AG04449 (cell line): ENCODE results near the gene SNCB.
"Not testable (repeated sequence)": the region's sequence is repeated elsewhere in the genome, so short reads cannot be mapped to it uniquely, and the experiment has no call there.

Experiments used
- CTCF ChIA-PET: fragments of 350-600 bp; formaldehyde crosslinking; extraction: SDS; loops from one replicate; lab custom pipeline; 2021; ENCODE audit warnings: antibody characterized with exemption; lab: Yijun Ruan, JAX
- POLR2A ChIA-PET: fragments of 400-600, 350-600 bp; formaldehyde crosslinking; extraction: SDS; loops from one replicate; lab custom pipeline; 2020; ENCODE audit warnings: antibody characterized with exemption, inconsistent platforms; lab: Yijun Ruan, JAX
- DNase-seq: peaks from one replicate; pipeline ENCODE4 v3.0.0-alpha.2; 2010; ENCODE audit warnings: low read depth, low spot score
- H3K4me3 ChIP-seq: 2 replicates; pipeline ENCODE4 v1.5.1; 2011; ENCODE audit warnings: low read depth, mild to moderate bottlenecking, control low read depth, low read length
- TF ChIP-seq, protein P1 (sequence below): IDR thresholded peaks from one replicate; pipeline ENCODE4 v1.5.1; 2011; ENCODE audit warnings: mild to moderate bottlenecking, moderate library complexity, low read length, control low read depth, inconsistent platforms; ENCODE audit not compliant: insufficient read depth; ENCODE audit errors: missing control alignments

The SNCB gene

DNA sequence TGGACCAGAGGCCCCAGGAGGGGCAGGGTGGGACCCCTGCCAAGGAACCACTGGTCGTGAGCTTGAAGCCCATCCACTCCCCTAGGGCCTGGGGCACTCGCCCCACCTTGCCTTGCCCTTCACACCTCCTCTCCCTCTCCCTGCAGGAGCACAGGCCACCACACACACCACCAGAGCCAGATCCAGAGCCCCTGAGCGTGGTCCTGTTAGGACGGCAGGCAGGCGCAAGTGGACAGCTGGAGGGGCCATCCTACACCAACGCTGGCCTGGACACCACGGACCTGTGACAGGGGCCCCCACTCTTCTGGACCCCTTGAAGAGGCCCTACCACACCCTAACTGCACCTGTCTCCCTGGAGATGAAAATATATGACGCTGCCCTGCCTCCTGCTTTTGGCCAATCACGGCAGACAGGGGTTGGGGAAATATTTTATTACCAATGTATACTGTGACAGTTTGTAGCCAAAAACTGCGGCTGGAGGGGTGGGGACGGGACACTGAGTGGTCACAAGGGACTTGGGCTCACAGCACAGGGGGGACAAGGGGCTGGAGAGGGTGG is 34.9 kb downstream of the SNCB start:
- H3K4me3 ChIP-seq = no peak overlapping the region
- DNase-seq = no peak
- ChIA-PET POLR2A (interaction anchor here (0.6 kb wide), 1 partner anchor 19 kb away, joined by 4 read pairs; no protein-coding TSS in a partner anchor), CTCF (interaction anchor here (1.0 to 1.5 kb wide), 3 partner anchors 11 to 178 kb away, joined by 3 to 5 read pairs (median 4); no protein-coding TSS in a partner anchor)
- TF ChIP-seq, protein P1, sequence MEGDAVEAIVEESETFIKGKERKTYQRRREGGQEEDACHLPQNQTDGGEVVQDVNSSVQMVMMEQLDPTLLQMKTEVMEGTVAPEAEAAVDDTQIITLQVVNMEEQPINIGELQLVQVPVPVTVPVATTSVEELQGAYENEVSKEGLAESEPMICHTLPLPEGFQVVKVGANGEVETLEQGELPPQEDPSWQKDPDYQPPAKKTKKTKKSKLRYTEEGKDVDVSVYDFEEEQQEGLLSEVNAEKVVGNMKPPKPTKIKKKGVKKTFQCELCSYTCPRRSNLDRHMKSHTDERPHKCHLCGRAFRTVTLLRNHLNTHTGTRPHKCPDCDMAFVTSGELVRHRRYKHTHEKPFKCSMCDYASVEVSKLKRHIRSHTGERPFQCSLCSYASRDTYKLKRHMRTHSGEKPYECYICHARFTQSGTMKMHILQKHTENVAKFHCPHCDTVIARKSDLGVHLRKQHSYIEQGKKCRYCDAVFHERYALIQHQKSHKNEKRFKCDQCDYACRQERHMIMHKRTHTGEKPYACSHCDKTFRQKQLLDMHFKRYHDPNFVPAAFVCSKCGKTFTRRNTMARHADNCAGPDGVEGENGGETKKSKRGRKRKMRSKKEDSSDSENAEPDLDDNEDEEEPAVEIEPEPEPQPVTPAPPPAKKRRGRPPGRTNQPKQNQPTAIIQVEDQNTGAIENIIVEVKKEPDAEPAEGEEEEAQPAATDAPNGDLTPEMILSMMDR = no peak

- no peak for DNase-seq
- H3K4me3 ChIP-seq = no peak overlapping the region
- ChIA-PET POLR2A (no interaction called here), CTCF (interaction anchor here (1.0 kb wide), 2 partner anchors 11 to 15 kb away, joined by 3 to 4 read pairs; no protein-coding TSS in a partner anchor)
- TF ChIP-seq, protein P1 = no peak
Measured at GRCh38 chr5:176594554-176594953, 35.8 kb downstream of the SNCB start.

DNA sequence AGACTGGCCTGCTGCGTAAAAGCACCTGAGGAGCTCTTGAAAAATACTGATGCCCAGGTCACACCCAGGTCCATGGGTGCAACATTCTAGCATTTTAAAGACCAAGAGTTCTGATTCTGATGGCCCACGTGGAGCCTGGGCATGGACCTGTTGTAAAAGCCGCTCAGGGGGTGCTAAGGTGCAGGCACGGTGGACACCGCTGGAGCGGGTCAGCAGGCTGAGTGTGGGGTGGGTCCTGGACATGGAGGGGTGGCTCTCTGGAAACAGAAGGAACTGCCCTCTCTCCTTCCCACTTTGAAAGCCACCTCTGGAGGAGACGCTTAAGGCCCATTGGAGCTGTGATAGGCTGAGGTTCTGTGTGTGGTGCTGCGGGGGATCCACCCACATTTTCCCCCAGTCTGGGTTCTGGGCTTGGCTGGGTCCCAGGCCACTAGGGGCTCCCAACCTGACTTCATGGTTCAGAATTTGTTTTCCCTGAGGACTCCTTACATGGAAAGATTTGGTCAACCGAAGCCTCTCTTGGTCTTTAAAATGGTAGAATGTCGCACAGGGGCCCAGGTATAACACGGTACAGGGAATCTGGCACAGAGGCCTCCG is 37.0 kb downstream of the SNCB start:
- TF ChIP-seq, protein P1 = no peak
- H3K4me3 ChIP-seq = no peak overlapping the region
- ChIA-PET CTCF (interaction anchor here (1.0 kb wide), 1 partner anchor 20 kb away, joined by 3 read pairs; no protein-coding TSS in a partner anchor), POLR2A (no interaction called here)
- DNase-seq = no peak

DNA sequence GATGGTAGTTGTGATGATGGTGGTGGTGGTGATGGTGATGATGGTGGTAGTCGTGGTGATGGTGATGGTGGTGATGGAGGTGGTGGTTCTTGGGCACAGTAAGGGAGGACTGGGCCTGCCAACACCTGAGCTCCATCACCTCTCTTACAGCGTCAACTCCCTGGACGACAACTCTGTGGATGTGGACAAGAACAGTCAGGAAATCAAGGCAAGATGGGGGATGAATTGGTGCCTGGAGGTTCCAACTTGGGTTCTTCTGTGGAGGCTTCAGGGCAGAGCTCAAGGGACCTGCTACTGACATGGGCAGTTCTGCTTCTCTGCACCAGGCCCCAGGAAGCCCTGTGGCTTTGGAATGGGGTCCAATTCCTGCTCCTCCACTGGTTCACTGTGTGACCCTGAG is 37.8 kb downstream of the SNCB start:
- H3K4me3 ChIP-seq = no peak overlapping the region
- CTCF ChIA-PET = interaction anchor here (1.0 kb wide), 1 partner anchor 19 kb away, joined by 3 read pairs; no protein-coding TSS in a partner anchor
- POLR2A ChIA-PET = no interaction called here
- TF ChIP-seq, protein P1 = no peak
- DNase-seq = no peak

DNA sequence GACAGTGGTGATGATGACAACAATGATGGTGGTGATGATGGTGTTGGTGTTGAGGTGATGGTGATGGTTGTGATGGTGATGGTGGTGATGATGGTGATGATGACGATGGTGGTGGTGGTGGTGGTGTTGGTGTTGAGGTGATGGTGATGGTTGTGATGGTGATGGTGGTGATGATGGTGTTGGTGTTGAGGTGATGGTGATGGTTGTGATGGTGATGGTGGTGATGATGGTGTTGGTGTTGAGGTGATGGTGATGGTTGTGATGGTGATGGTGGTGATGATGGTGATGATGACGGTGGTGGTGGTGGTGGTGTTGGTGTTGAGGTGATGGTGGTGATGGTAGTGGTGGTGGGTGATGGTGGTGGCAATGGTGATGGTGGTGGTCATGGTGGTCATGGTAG is 38.7 kb downstream of the SNCB start:
- DNase-seq, CTCF ChIA-PET, POLR2A ChIA-PET, H3K4me3 ChIP-seq: not testable (repeated sequence)

DNA sequence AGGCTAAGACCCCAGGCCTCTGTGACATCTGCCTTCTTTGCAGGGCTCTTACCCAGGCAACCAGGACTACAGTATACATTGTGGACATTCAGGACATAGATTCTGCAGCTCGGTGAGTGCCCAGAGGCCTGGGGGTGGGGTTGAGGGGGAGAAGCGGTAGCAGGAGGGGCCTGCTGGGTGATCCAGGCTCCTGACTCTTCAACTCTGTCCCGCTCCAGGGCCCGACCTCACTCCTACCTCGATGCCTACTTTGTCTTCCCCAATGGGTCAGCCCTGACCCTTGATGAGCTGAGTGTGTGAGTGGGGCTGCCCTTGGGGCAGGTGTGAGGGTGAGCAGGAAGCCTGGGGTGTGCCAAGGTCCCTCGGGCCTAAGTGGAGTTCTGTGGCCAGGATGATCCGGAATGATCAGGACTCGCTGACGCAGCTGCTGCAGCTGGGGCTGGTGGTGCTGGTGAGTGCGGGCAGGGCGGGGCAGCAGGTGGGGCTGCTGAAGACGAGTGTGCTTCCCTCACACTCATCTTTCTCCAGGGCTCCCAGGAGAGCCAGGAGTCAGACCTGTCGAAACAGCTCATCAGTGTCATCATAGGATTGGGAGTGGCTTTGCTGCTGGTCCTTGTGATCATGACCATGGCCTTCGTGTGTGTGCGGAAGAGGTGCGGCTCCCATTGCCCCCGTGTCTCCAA is 40.2 kb downstream of the SNCB start:
- H3K4me3 ChIP-seq = no peak overlapping the region
- CTCF ChIA-PET = interaction anchor here (0.8 to 2.2 kb wide), 4 partner anchors 11 to 520 kb away, joined by 3 to 10 read pairs (median 6); no protein-coding TSS in a partner anchor
- DNase-seq = no peak
- POLR2A ChIA-PET = no interaction called here
- TF ChIP-seq, protein P1 = no peak
